Trophoblast cell (in vitro differentiated cells and primary cell): ENCODE measurements around the gene CZIB.
"Not testable (repeated sequence)": the region's sequence is repeated elsewhere in the genome, so short reads cannot be mapped to it uniquely, and the experiment has no call there.

ENCODE experiments used
- DNase-seq, 2 donors: peaks; one replicate each; pipeline ENCODE4 v3.0.0-alpha.2; 2016
- H2AFZ ChIP-seq: 2 replicates; pipeline ENCODE4 v1.6.1; 2013; ENCODE audit warnings: low read length, moderate library complexity, mild to moderate bottlenecking; ENCODE audit not compliant: insufficient read depth, poor library complexity
- H2AK5ac ChIP-seq: 2 replicates; pipeline ENCODE4 v1.6.1; 2013; ENCODE audit warnings: mild to moderate bottlenecking, low read length
- H2BK120ac ChIP-seq: 2 replicates; pipeline ENCODE4 v1.6.1; 2013; ENCODE audit warnings: low read length, mild to moderate bottlenecking, moderate library complexity; ENCODE audit not compliant: insufficient read depth, poor library complexity
- H2BK12ac ChIP-seq: 2 replicates; pipeline ENCODE4 v1.6.1; 2013; ENCODE audit warnings: mild to moderate bottlenecking, low read length, moderate library complexity
- H2BK5ac ChIP-seq: 2 replicates; pipeline ENCODE4 v1.6.1; 2013; ENCODE audit warnings: low read length, low read depth, moderate library complexity, mild to moderate bottlenecking; ENCODE audit not compliant: poor library complexity
- H3K14ac ChIP-seq: 2 replicates; pipeline ENCODE4 v1.6.1; 2013; ENCODE audit warnings: mild to moderate bottlenecking, low read length
- H3K18ac ChIP-seq: 2 replicates; pipeline ENCODE4 v1.6.1; 2013; ENCODE audit warnings: mild to moderate bottlenecking, low read length
- H3K23ac ChIP-seq: 2 replicates; pipeline ENCODE4 v1.6.1; 2013; ENCODE audit warnings: low read length
- H3K27ac ChIP-seq: 2 replicates; pipeline ENCODE4 v1.5.1; 2013; ENCODE audit warnings: low read depth, mild to moderate bottlenecking, inconsistent platforms, low read length, moderate library complexity
- H3K27me3 ChIP-seq: 2 replicates; pipeline ENCODE4 v1.6.1; 2013; ENCODE audit warnings: inconsistent platforms, mild to moderate bottlenecking, low read length, moderate library complexity; ENCODE audit not compliant: insufficient read depth
- H3K36me3 ChIP-seq, 2 experiments: 1 replicate in 1 of 2; 2 replicates in 1 of 2; pipeline ENCODE4 v1.6.1; 2013; ENCODE audit warnings: low read length in 2 of 2, mild to moderate bottlenecking in 2 of 2, moderate library complexity in 1 of 2; ENCODE audit not compliant: insufficient read depth in 2 of 2, control insufficient read depth in 1 of 2
- H3K4ac ChIP-seq: 2 replicates; pipeline ENCODE4 v1.6.1; 2013; ENCODE audit warnings: low read depth, mild to moderate bottlenecking, low read length, moderate library complexity
- H3K4me1 ChIP-seq, 2 experiments: 1 replicate in 1 of 2; 2 replicates in 1 of 2; pipeline ENCODE4 v1.6.1; 2013; ENCODE audit warnings: low read length in 2 of 2, mild to moderate bottlenecking in 2 of 2, moderate library complexity in 1 of 2; ENCODE audit not compliant: insufficient read depth in 2 of 2, control insufficient read depth in 1 of 2
- H3K4me2 ChIP-seq: 2 replicates; pipeline ENCODE4 v1.6.1; 2013; ENCODE audit warnings: inconsistent platforms, mild to moderate bottlenecking, low read length, moderate library complexity
- H3K4me3 ChIP-seq: 2 replicates; pipeline ENCODE4 v1.5.1; 2013; ENCODE audit warnings: mild to moderate bottlenecking, low read depth, low read length, inconsistent platforms
- H3K79me1 ChIP-seq: one replicate; pipeline ENCODE4 v1.6.1; 2013; ENCODE audit warnings: low read length
- H3K79me2 ChIP-seq: 2 replicates; pipeline ENCODE4 v1.6.1; 2013; ENCODE audit warnings: low read length, mild to moderate bottlenecking; ENCODE audit not compliant: control insufficient read depth, insufficient read depth, poor library complexity
- H3K9ac ChIP-seq: 2 replicates; pipeline ENCODE4 v1.6.1; 2013; ENCODE audit warnings: mild to moderate bottlenecking, low read length
- H3K9me3 ChIP-seq: 2 replicates; pipeline ENCODE4 v1.6.1; 2013; ENCODE audit warnings: low read depth, mild to moderate bottlenecking, control low read depth, inconsistent platforms, low read length; ENCODE audit not compliant: insufficient read depth
- H4K12ac ChIP-seq: 2 replicates; pipeline ENCODE4 v1.6.1; 2013; ENCODE audit warnings: low read depth, mild to moderate bottlenecking, low read length, moderate library complexity
- H4K8ac ChIP-seq: 2 replicates; pipeline ENCODE4 v1.6.1; 2013; ENCODE audit warnings: low read depth, mild to moderate bottlenecking, low read length, moderate library complexity
- H4K91ac ChIP-seq: one replicate; pipeline ENCODE4 v1.6.1; 2013; ENCODE audit warnings: low read depth, mild to moderate bottlenecking, low read length, moderate library complexity
- WGBS: extraction: QIAGEN DNeasy Blood & Tissue Kit; methylation state at CpG from one replicate; pipeline ENCODE4 v1.1.7; 2013; ENCODE audit warnings: missing lambda C conversion rate; ENCODE audit not compliant: insufficient read length, insufficient coverage; ENCODE audit errors: extremely low coverage; 5-methylcytosine and 5-hydroxymethylcytosine counted together

Gene CZIB

GRCh38 chr1:53188099-53188498 lies 32.3 kb downstream of the CZIB start:
- Histone ChIP-seq H2BK5ac (no peak overlapping the region), H4K12ac (no peak overlapping the region), H4K8ac (no peak overlapping the region), H3K36me3 (no peaks in the 10 kb centered on the region), H3K79me2 (no peaks in the 10 kb centered on the region), H3K4me3 (no peak overlapping the region), H3K27me3 (no peaks in the 10 kb centered on the region), H3K4me2 (no peak overlapping the region), H3K4ac (no peak overlapping the region), H3K18ac (no peak overlapping the region), H2BK120ac (no peak overlapping the region), H3K9ac (no peak overlapping the region), H4K91ac (no peak overlapping the region), H3K23ac (no peak overlapping the region), H3K14ac (no peak overlapping the region), H2AFZ (no peak overlapping the region), H3K9me3 (no peaks in the 10 kb centered on the region), H2BK12ac (no peak overlapping the region), H3K4me1 (peaks cover 0 to 2% of the 10 kb centered on the region in 2 experiments), H3K27ac (no peak overlapping the region), H2AK5ac (no peak overlapping the region), H3K79me1 (no peaks in the 10 kb centered on the region)
- no CpG with 5 or more reads among the region's 4 CpGs for WGBS
- DNase-seq, result no peak

GRCh38 chr1:53187401-53187800 lies 33.0 kb downstream of the CZIB start:
- Histone ChIP-seq H3K14ac (no peak overlapping the region), H3K23ac (no peak overlapping the region), H2AFZ (no peak overlapping the region), H3K18ac (no peak overlapping the region), H4K12ac (no peak overlapping the region), H3K9me3 (no peaks in the 10 kb centered on the region), H3K4me2 (no peak overlapping the region), H2BK12ac (no peak overlapping the region), H3K27me3 (no peaks in the 10 kb centered on the region), H2AK5ac (no peak overlapping the region), H2BK5ac (no peak overlapping the region), H3K79me1 (no peaks in the 10 kb centered on the region), H3K4me1 (peaks cover 0 to 2% of the 10 kb centered on the region in 2 experiments), H3K79me2 (no peaks in the 10 kb centered on the region), H3K27ac (no peak overlapping the region), H4K91ac (no peak overlapping the region), H4K8ac (no peak overlapping the region), H3K4ac (no peak overlapping the region), H3K9ac (no peak overlapping the region), H2BK120ac (no peak overlapping the region), H3K36me3 (no peaks in the 10 kb centered on the region), H3K4me3 (no peak overlapping the region)
- WGBS, result no CpG with 5 or more reads among the region's 1 CpG
- no peak for DNase-seq

- Histone ChIP-seq H3K36me3 (no peaks in the 10 kb centered on the region), H4K91ac (no peak overlapping the region), H3K27me3 (no peaks in the 10 kb centered on the region), H2BK5ac (no peak overlapping the region), H4K12ac (no peak overlapping the region), H4K8ac (no peak overlapping the region), H3K14ac (no peak overlapping the region), H2BK12ac (no peak overlapping the region), H3K23ac (no peak overlapping the region), H3K79me1 (no peaks in the 10 kb centered on the region), H2AFZ (no peak overlapping the region), H3K4me2 (no peak overlapping the region), H2AK5ac (no peak overlapping the region), H3K4me1 (peaks cover 0 to 2% of the 10 kb centered on the region in 2 experiments), H3K9me3 (no peaks in the 10 kb centered on the region), H2BK120ac (no peak overlapping the region), H3K27ac (no peak overlapping the region), H3K4me3 (no peak overlapping the region), H3K4ac (no peak overlapping the region), H3K9ac (no peak overlapping the region), H3K18ac (no peak overlapping the region), H3K79me2 (no peaks in the 10 kb centered on the region)
- WGBS, result no CpG with 5 or more reads among the region's 3 CpGs
- no peak for DNase-seq
Observed at GRCh38 chr1:53186533-53186932, 33.9 kb downstream of the CZIB start.

GRCh38 chr1:53185955-53186297 lies 34.5 kb downstream of the CZIB start:
- H2BK12ac ChIP-seq, H3K14ac ChIP-seq, H2AK5ac ChIP-seq, H3K9ac ChIP-seq, H3K23ac ChIP-seq, H3K18ac ChIP-seq, H3K36me3 ChIP-seq, H3K4me2 ChIP-seq, H4K12ac ChIP-seq, H4K91ac ChIP-seq, H2AFZ ChIP-seq, H3K79me1 ChIP-seq, H4K8ac ChIP-seq, DNase-seq, H3K4me1 ChIP-seq, H3K79me2 ChIP-seq, H2BK5ac ChIP-seq, H3K27me3 ChIP-seq, H3K27ac ChIP-seq, H2BK120ac ChIP-seq, H3K4me3 ChIP-seq, H3K4ac ChIP-seq, H3K9me3 ChIP-seq: not testable (repeated sequence)
- WGBS, result no CpG with 5 or more reads among the region's 2 CpGs
